Measurements from ENCODE around the gene ARHGAP10.
A peak's percentile ranks its signal among the peaks of the same experiment; 100 is the strongest.

ARHGAP10 gene

DNA sequence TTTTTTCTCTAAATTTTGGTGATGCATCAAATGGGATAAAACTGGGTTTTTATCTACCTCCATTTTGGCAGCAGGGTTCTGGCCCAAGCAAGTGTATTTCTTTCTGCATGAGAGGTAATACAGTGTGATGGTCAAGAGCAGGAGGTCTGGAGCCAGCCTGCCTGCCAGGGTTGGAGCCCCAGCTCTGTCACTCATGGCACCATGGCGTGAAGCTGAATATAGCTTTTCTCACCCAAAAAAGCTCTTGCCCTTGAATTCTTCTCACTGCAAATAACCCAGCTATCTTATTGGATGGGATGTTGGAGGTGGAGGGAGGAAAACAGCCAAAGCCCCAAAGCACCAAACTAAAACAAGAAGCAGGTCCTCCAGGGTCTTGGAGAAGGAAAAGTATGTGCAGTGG lies 218.4 kb downstream of the ARHGAP10 start:
- DNase-seq (ENCODE audit: low read depth in 2 of 2) = no peak

DNA sequence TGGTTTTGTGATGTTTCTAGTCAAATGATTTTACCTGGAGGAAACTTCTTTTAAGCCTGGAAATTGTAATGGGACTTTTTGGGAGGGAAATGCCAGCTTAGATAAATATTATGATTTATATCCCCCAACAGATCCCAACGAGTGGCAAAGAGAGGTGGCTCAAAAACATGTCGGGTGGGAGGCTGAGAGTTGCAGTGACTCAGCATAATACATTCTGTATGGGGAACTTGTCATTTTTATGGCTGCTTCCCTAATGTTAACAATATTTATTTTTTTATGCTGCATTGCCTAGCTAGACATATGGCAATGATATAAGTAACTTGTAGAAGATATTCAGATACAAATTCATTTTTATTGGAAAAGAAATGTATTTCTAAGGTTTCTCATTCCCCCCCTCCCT lies 219.0 kb downstream of the ARHGAP10 start:
- no peak for DNase-seq (ENCODE audit: low read depth in 2 of 2)

DNA sequence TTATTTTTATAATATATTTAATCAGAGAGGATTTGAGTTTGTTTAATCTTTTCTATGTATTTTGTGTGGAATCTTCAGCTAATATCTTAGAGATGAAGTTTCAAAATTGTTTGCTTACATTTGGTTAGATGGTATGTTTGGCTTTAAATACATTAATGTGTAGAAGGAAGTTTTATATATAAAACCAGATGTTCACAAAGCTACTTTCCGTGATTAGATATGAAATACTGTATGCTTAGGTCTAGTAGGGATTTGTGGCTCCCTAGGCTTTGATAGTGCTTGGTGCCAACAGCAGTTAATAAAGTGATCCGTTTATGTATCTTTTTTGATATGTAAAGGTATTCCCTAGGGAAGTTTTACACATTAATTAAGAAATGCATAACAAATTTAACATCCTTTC lies 223.0 kb downstream of the ARHGAP10 start:
- peak in 1 of 2 experiments; percentile 6 for DNase-seq (ENCODE audit: low read depth in 2 of 2)

GRCh38 chr4:147955827-147956558 lies 224.1 kb downstream of the ARHGAP10 start:
- DNase-seq (ENCODE audit: low read depth in 2 of 2) = no peak

DNA sequence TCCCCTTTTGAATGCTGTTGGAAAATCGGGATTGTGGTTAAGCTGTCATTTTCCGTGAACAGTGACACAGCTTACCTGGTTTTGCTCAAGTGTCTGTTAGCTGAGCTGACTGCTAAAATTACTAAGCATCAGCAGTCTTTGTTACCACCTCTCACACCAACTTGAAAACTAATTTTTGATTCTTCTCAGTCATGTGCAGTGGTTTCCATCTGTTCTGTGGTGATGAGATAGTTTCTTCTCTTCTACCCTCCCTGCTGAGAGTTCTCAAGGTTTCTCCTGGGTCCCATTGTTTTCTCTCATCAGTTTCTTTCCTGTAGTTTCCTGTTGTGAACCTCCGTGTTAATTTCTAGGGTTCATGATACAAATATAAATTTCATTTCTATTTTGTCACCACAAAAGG lies 225.6 kb downstream of the ARHGAP10 start:
- no peak for DNase-seq (ENCODE audit: low read depth in 2 of 2)

GRCh38 chr4:147958057-147958456 lies 226.2 kb downstream of the ARHGAP10 start:
- no peak for DNase-seq (ENCODE audit: low read depth in 2 of 2)

GRCh38 chr4:147958489-147959065 lies 226.7 kb downstream of the ARHGAP10 start:
- no peak for DNase-seq (ENCODE audit: low read depth in 2 of 2)

GRCh38 chr4:147960971-147961370 lies 229.1 kb downstream of the ARHGAP10 start:
- DNase-seq (ENCODE audit: low read depth in 2 of 2) = no peak

DNA sequence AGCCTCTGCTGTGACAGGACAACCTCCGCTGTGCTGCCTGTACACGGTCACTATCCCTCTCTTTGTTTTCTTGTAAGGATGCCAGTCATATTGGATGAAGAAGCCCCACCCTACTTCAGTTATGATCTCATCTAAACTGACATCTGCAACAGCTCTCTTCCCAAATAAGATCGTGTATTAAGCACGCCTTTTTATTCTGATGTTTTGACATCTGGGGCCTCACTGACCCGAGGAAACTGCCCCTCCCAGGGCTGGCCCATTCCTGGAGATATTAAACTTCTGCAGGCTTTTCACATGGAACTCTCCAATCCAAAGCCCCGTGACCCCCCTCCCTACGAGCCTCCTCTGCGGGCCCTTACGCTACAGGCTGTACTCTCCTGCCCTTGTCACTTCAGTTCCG lies 232.0 kb downstream of the ARHGAP10 start:
- no peak for DNase-seq (ENCODE audit: low read depth in 2 of 2)

DNA sequence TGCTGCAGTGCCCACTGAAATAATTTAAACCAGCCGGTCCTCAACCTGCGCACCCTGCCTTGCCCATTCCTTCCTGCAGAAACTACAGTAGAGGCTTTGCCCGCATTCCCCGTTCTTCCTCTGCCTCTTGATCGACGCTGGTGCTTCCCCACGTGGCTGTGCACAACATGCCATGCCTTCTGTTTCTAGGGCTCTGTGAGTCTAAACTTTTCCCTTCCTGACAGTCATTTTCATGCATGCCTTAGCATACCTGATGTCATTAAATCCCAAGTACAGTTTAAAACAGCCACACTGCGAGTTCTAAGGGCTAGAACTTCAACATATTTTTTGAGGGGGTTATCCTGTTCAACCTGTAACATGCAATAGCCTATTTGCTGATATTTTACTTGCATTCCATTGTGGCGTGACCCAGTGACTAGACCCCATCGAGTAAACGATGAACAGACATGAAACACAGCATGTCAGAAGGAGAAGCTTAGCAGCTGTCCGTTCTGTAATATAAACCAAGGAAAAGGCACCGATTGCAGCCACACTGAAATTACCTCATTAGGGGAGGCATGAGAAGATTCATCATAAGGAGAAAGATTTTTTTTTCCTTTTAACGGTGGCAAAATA lies 232.5 kb downstream of the ARHGAP10 start:
- no peak for DNase-seq (ENCODE audit: low read depth in 2 of 2)

GRCh38 chr4:147965056-147965455 lies 233.2 kb downstream of the ARHGAP10 start:
- no peak for DNase-seq (ENCODE audit: low read depth in 2 of 2)

DNA sequence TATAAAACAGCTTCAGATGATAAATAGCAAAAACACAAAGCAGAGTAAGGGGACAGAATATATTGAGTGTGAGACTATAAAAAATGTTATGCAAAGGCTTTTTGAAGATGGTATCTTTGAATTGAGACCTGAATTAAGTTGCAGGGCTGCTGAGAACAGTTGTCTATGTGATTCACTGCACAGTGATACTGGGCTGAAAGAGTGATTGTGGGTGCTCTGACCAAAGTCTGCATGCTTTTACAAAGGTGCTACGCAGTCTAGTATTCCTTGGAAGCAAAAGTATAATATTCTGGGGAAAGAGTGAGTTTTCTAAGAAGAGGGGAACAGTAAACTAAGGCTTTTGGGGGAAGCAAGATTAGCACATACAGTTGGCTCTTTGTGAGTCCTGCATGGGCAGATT lies 234.0 kb downstream of the ARHGAP10 start:
- no peak for DNase-seq (ENCODE audit: low read depth in 2 of 2)

DNA sequence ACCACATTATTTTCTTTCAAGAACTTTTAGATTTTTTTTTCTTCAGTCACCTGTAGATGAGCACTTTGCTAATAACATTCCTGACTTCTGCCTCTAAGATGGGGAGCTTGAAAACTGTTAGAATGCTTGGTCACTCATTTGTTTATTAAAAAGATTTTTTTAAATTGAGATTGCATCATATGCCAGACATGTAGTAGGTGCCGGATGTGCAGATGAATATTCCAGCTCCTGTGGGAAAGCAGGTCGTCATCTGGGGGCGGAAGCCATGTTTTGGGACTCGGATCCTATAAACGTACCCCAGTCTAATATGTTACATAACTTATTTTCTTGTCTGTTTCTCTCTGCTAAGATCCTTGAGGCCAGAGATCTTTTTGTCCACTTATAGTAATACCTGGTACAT lies 236.8 kb downstream of the ARHGAP10 start:
- no peak for DNase-seq (ENCODE audit: low read depth in 2 of 2)

GRCh38 chr4:147969573-147970385 lies 237.9 kb downstream of the ARHGAP10 start:
- DNase-seq (ENCODE audit: low read depth in 2 of 2) = no peak

DNA sequence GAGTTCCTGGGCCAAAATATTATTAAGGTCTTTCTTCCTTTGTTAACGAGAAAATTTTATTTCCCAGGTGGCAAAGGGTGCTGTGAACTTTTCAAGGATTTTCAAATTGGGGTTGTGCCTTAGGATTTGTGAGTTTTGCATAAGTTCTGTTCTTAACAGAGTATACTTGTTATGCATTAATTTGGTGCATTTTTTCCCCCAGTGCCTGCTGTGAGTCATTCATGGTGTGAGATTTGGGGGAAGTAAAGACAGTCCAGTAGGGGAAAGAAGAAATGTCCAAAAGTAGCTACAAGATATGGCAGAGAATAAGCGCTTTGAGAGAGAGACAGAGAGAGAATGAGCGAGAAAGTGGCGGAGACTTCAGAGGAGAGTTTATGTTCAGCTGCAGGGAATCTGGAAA lies 239.2 kb downstream of the ARHGAP10 start:
- no peak for DNase-seq (ENCODE audit: low read depth in 2 of 2)

GRCh38 chr4:147975325-147975724 lies 243.4 kb downstream of the ARHGAP10 start:
- peak; percentile 39 to 53 for DNase-seq (ENCODE audit: low read depth in 2 of 2)

DNA sequence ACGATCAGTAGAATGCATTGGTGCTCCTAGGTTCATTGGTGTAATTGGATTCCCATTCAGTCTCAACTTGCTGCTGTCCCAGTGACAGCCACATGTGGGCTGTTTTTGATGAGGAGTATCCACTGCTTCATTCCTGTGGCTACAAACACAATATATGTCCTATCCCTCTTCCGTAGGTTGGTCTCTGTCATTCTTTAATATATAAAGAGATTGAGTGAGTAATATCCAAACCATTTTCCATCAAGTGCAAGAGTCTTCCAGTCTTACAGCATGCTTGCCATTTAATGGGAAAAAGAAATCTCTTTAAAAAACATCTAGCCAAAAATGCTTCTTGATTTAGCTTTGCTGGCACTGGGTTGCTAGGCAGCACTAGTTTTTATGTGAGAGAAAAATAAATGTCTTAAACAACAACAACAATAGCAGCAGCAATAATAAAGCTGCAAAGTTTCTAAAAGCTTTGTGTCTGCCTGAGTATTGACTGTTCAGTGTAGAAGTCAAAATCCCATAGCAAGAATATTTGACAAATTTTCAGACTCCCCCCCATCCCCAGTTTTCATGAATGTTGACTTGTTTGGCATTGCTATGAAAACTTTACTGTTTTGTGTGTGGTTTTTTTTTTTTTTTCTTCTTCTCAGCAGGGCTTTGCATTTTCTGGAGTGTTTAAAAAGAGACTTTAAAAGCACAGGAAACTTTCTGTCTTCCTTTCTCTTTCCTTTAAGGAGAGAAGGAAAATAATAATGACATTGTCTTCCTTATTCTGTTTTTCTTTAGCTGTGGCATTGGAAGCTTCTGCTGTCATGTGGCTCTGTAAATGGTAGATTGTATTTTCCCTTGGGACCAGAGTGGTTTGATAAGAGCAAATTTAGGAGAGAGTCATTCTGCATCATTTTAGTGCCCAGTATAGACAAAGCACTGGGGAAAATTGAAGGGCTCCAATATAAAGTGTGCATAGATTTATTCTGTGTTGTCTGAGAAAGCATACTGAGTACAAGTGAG lies 244.3 kb downstream of the ARHGAP10 start:
- DNase-seq (ENCODE audit: low read depth in 2 of 2) = peak; percentile 45 to 46

DNA sequence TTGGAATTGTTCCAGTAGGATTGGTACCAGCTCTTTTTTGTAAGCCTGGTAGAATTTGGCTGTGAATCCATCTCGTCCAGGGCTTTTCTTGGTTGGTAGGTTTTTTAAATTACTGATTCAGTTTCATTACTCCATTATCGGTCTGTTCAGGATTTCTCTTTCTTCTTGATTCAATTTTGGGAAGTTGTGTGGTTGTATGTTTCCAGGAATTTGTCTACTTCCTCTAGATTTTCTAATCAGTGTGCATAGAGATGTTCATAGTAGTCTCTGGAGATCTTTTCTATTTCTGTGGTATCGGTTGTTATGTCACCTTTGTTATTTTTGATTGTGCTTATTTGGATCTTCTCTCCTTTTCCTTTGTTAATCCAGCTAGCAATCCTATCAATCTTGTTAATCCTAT lies 248.7 kb downstream of the ARHGAP10 start:
- no peak for DNase-seq (ENCODE audit: low read depth in 2 of 2)

- DNase-seq (ENCODE audit: low read depth in 2 of 2) = peak in 1 of 2 experiments; percentile 15
Observed at GRCh38 chr4:147981305-147981704, 249.4 kb downstream of the ARHGAP10 start.

DNA sequence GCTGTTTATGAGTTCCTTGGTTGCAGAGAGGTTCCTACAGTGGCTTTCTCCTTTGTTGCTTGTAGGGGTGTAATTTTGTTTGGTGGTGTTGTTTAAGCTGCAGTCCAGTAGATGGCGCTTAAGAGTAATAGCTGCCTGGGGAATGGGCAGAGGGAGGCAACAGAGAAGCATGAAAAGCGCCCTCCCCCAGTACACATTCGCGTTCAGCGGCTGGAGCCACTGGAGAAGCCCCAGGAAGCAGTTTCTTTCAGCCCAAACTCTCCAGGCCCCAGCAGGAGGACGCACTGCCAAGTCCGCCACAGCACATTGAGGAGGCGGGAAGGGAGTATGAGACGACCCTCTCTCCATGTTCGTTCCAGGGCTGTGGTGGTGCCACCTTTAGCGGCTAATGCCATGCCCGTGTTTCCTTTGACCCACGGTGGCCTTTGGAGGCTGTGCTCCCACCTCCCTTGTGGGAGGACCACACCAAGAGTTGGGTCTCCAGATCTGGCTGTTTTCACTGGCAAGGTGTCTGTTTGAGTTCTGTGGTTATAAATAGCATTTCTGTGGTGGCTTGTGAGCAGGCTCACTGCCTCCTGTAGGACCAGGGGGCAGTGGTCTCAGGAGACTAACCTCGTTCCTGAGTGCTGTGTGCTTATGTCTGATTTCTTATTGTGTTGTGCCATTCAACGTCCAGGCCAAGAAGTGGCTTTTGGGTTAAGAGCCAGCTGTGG lies 252.3 kb downstream of the ARHGAP10 start:
- DNase-seq (ENCODE audit: low read depth in 2 of 2) = no peak

- DNase-seq (ENCODE audit: low read depth in 2 of 2) = no peak
Observed at GRCh38 chr4:147984778-147985138, 252.9 kb downstream of the ARHGAP10 start.
